SK-N-MC (cell line): ENCODE measurements around the gene FBLN7.
"Not testable (repeated sequence)": the region's sequence is repeated elsewhere in the genome, so short reads cannot be mapped to it uniquely, and the experiment has no call there.

Experiments used
- DNase-seq: peaks from one replicate; pipeline ENCODE4 v3.0.0-alpha.2; 2011; ENCODE audit warnings: low read depth, low spot score
- H3K27ac ChIP-seq: fragments of 200-600 bp; sonication (generic); 2 replicates; pipeline ENCODE4 v1.5.1; 2016; ENCODE audit warnings: mixed run types
- H3K36me3 ChIP-seq: fragments of 200-600 bp; sonication (generic); 2 replicates; pipeline ENCODE4 v1.6.1; 2017; ENCODE audit warnings: antibody characterized with exemption, low read length, mixed read lengths; ENCODE audit not compliant: insufficient read depth
- H3K4me3 ChIP-seq: fragments of 200-600 bp; sonication (generic); 2 replicates; pipeline ENCODE4 v1.5.1; 2016
- H3K9ac ChIP-seq: fragments of 200-600 bp; sonication (generic); 2 replicates; pipeline ENCODE4 v1.8.0; 2017; ENCODE audit warnings: mixed run types, mixed read lengths; ENCODE audit not compliant: insufficient read length
- H3K9me3 ChIP-seq: fragments of 200-600 bp; sonication (generic); 2 replicates; pipeline ENCODE4 v1.6.1; 2017; ENCODE audit warnings: low read depth, mild to moderate bottlenecking, antibody characterized with exemption, low read length, moderate library complexity, mixed read lengths
- EZH2 ChIP-seq: fragments of 200-600 bp; sonication (generic); IDR thresholded peaks from one replicate; pipeline ENCODE4 v1.6.1; 2017; ENCODE audit warnings: antibody characterized with exemption
- FOXP2 ChIP-seq: optimal IDR thresholded peaks from 2 replicates; pipeline ENCODE3; 2011; ENCODE audit warnings: mild to moderate bottlenecking, moderate library complexity; ENCODE audit not compliant: insufficient read depth; ENCODE audit errors: extremely low read length, control extremely low read depth
- POLR2AphosphoS5 ChIP-seq: IDR thresholded peaks from 2 replicates; pipeline ENCODE4 v1.6.1; 2012; ENCODE audit warnings: mild to moderate bottlenecking, low read depth, low read length, borderline replicate concordance

The FBLN7 gene

GRCh38 chr2:112110966-112111365 lies 27.2 kb upstream of the FBLN7 start:
- TF ChIP-seq POLR2AphosphoS5 (peak; percentile 36; the same call in 1 of the 2 replicates), EZH2 (no peak), FOXP2 (peak; percentile 23)

GRCh38 chr2:112113354-112113753 lies 24.8 kb upstream of the FBLN7 start:
- not testable (repeated sequence) for DNase-seq, H3K36me3 ChIP-seq, H3K9ac ChIP-seq, H3K9me3 ChIP-seq, H3K27ac ChIP-seq, H3K4me3 ChIP-seq

More at GRCh38 chr2:112110966-112111365, 27.2 kb upstream of the FBLN7 start:
- DNase-seq: peak; percentile 95
- Histone ChIP-seq H3K27ac (peak overlapping the region; percentile 37; the same call in 1 of the 2 replicates), H3K9me3 (peaks cover 4% of the 10 kb centered on the region; the same call in 1 of the 2 replicates), H3K4me3 (peak overlapping the region; percentile 21; the same call in 1 of the 2 replicates), H3K36me3 (no peaks in the 10 kb centered on the region; the same call in 1 of the 2 replicates), H3K9ac (no peak overlapping the region)

GRCh38 chr2:112118148-112118547 lies 20.0 kb upstream of the FBLN7 start:
- no peak overlapping the region for H3K4me3 ChIP-seq
- no peak overlapping the region for H3K9ac ChIP-seq
- no peaks in the 10 kb centered on the region for H3K9me3 ChIP-seq
- H3K27ac ChIP-seq: no peak overlapping the region
- no peak for DNase-seq
- H3K36me3 ChIP-seq: no peaks in the 10 kb centered on the region
- TF ChIP-seq POLR2AphosphoS5 (no peak), EZH2 (no peak), FOXP2 (no peak)

GRCh38 chr2:112121682-112122254 lies 16.4 kb upstream of the FBLN7 start:
- Histone ChIP-seq H3K36me3 (no peaks in the 10 kb centered on the region), H3K9me3 (no peaks in the 10 kb centered on the region), H3K27ac (no peak overlapping the region), H3K9ac (no peak overlapping the region), H3K4me3 (no peak overlapping the region)
- DNase-seq: peak; percentile 44
- TF ChIP-seq EZH2: no peak
- TF ChIP-seq FOXP2: no peak
- TF ChIP-seq POLR2AphosphoS5: no peak

GRCh38 chr2:112129060-112129459 lies 9.1 kb upstream of the FBLN7 start:
- Histone ChIP-seq H3K9ac (no peak overlapping the region), H3K36me3 (no peaks in the 10 kb centered on the region), H3K4me3 (no peak overlapping the region), H3K27ac (no peak overlapping the region), H3K9me3 (no peaks in the 10 kb centered on the region)
- DNase-seq: no peak
- TF ChIP-seq FOXP2 (no peak), EZH2 (no peak), POLR2AphosphoS5 (no peak)

- H3K27ac ChIP-seq: no peak overlapping the region
- H3K9me3 ChIP-seq: no peaks in the 10 kb centered on the region
- DNase-seq: no peak
- H3K36me3 ChIP-seq: no peaks in the 10 kb centered on the region
- no peak overlapping the region for H3K4me3 ChIP-seq
- H3K9ac ChIP-seq: no peak overlapping the region
- TF ChIP-seq FOXP2 (no peak), POLR2AphosphoS5 (no peak), EZH2 (no peak)
Observed at GRCh38 chr2:112133344-112133743, 4.8 kb upstream of the FBLN7 start.

- Histone ChIP-seq H3K27ac (no peak overlapping the region), H3K9ac (no peak overlapping the region), H3K4me3 (no peak overlapping the region), H3K36me3 (no peaks in the 10 kb centered on the region), H3K9me3 (no peaks in the 10 kb centered on the region)
- DNase-seq: no peak
- TF ChIP-seq EZH2 (no peak), FOXP2 (no peak), POLR2AphosphoS5 (no peak)
Observed at GRCh38 chr2:112134120-112134519, 4.1 kb upstream of the FBLN7 start.

- Histone ChIP-seq H3K9me3 (no peaks in the 10 kb centered on the region), H3K36me3 (no peaks in the 10 kb centered on the region), H3K27ac (no peak overlapping the region), H3K9ac (no peak overlapping the region), H3K4me3 (no peak overlapping the region)
- no peak for TF ChIP-seq FOXP2
- DNase-seq: no peak
Observed at GRCh38 chr2:112136096-112136495, 2.1 kb upstream of the FBLN7 start.

- TF ChIP-seq FOXP2 (no peak), POLR2AphosphoS5 (no peak), EZH2 (no peak)
- Histone ChIP-seq H3K27ac (no peak overlapping the region), H3K9me3 (no peaks in the 10 kb centered on the region), H3K36me3 (no peaks in the 10 kb centered on the region), H3K4me3 (no peak overlapping the region), H3K9ac (no peak overlapping the region)
- no peak for DNase-seq
Observed at GRCh38 chr2:112137516-112138158, 548 bp upstream of the FBLN7 start.

- H3K27ac ChIP-seq, H3K9ac ChIP-seq, H3K9me3 ChIP-seq, DNase-seq, H3K4me3 ChIP-seq, H3K36me3 ChIP-seq: not testable (repeated sequence)
Observed at GRCh38 chr2:112139033-112139614, 939 bp downstream of the FBLN7 start.

- H3K9me3 ChIP-seq, DNase-seq, H3K4me3 ChIP-seq, H3K9ac ChIP-seq, H3K36me3 ChIP-seq, H3K27ac ChIP-seq: not testable (repeated sequence)
Observed at GRCh38 chr2:112139661-112140204, 1.5 kb downstream of the FBLN7 start.
